KG1 (cell line): ENCODE data around the gene PSMD5.

Experiments
- DNase-seq: peaks from one replicate; lab custom pipeline; 2025; lab: John Stamatoyannopoulos, UW

Gene PSMD5

GRCh38 chr9:120874226-120875194 is 31.8 kb upstream of the PSMD5 start:
- no peak for DNase-seq

- DNase-seq, result no peak
Measured at GRCh38 chr9:120873512-120873911, 30.8 kb upstream of the PSMD5 start.

- no peak for DNase-seq
Measured at GRCh38 chr9:120872791-120873502, 30.2 kb upstream of the PSMD5 start.

GRCh38 chr9:120870206-120870605 is 27.5 kb upstream of the PSMD5 start:
- DNase-seq, result no peak

- no peak for DNase-seq
Measured at GRCh38 chr9:120869726-120870125, 27.0 kb upstream of the PSMD5 start.

GRCh38 chr9:120869360-120869687 is 26.6 kb upstream of the PSMD5 start:
- DNase-seq, result no peak

GRCh38 chr9:120868676-120869359 is 26.1 kb upstream of the PSMD5 start:
- DNase-seq, result no peak

- no peak for DNase-seq
Measured at GRCh38 chr9:120868339-120868675, 25.6 kb upstream of the PSMD5 start.

- no peak for DNase-seq
Measured at GRCh38 chr9:120867676-120868338, 25.1 kb upstream of the PSMD5 start.

- no peak for DNase-seq
Measured at GRCh38 chr9:120866651-120867050, 23.9 kb upstream of the PSMD5 start.

GRCh38 chr9:120865809-120866208 is 23.1 kb upstream of the PSMD5 start:
- no peak for DNase-seq

- no peak for DNase-seq
Measured at GRCh38 chr9:120865176-120865575, 22.5 kb upstream of the PSMD5 start.

GRCh38 chr9:120864719-120865118 is 22.0 kb upstream of the PSMD5 start:
- no peak for DNase-seq

GRCh38 chr9:120863833-120864232 is 21.1 kb upstream of the PSMD5 start:
- no peak for DNase-seq

GRCh38 chr9:120862452-120862851 is 19.7 kb upstream of the PSMD5 start:
- DNase-seq, result no peak

GRCh38 chr9:120861935-120862334 is 19.2 kb upstream of the PSMD5 start:
- no peak for DNase-seq

GRCh38 chr9:120860083-120860482 is 17.4 kb upstream of the PSMD5 start:
- DNase-seq, result no peak

- DNase-seq, result no peak
Measured at GRCh38 chr9:120859361-120859760, 16.6 kb upstream of the PSMD5 start.

GRCh38 chr9:120857902-120858301 is 15.2 kb upstream of the PSMD5 start:
- no peak for DNase-seq

GRCh38 chr9:120857481-120857880 is 14.8 kb upstream of the PSMD5 start:
- no peak for DNase-seq

- no peak for DNase-seq
Measured at GRCh38 chr9:120856700-120857099, 14.0 kb upstream of the PSMD5 start.
